Hepatocyte (in vitro differentiated cells): ENCODE results near the gene GID8. TPM values are rescaled to one million over a fixed set of nuclear protein-coding genes. Genes with fewer than 3 reads are reported as not detected.

Experiments
- DNase-seq: peaks from one replicate; pipeline ENCODE4 v3.0.0-alpha.2; 2016; ENCODE audit warnings: low spot score
- H2AFZ ChIP-seq: fragments of 200-600 bp; sonication (generic); 2 replicates; pipeline ENCODE4 v1.6.0; 2016; ENCODE audit warnings: antibody characterized with exemption, mild to moderate bottlenecking
- H3K27ac ChIP-seq: fragments of 200-600 bp; sonication (generic); 2 replicates; pipeline ENCODE4 v1.5.1; 2016; ENCODE audit warnings: mild to moderate bottlenecking
- H3K27me3 ChIP-seq: fragments of 200-600 bp; sonication (generic); 2 replicates; pipeline ENCODE4 v1.6.1; 2016
- H3K36me3 ChIP-seq: fragments of 200-600 bp; sonication (generic); replicated peaks from 2 replicates; pipeline ENCODE4 v1.5.1; 2016; ENCODE audit warnings: low read depth; ENCODE audit not compliant: insufficient read depth
- H3K4me1 ChIP-seq: fragments of 200-600 bp; sonication (generic); 2 replicates; pipeline ENCODE4 v1.5.1; 2016; ENCODE audit warnings: mild to moderate bottlenecking, moderate library complexity; ENCODE audit not compliant: insufficient read depth
- H3K4me2 ChIP-seq: fragments of 200-600 bp; sonication (generic); 2 replicates; pipeline ENCODE4 v1.6.0; 2016
- H3K4me3 ChIP-seq: fragments of 200-600 bp; sonication (generic); 2 replicates; pipeline ENCODE4 v1.5.1; 2016; ENCODE audit warnings: mild to moderate bottlenecking
- H3K79me2 ChIP-seq: fragments of 200-600 bp; sonication (generic); 2 replicates; pipeline ENCODE4 v1.6.0; 2017; ENCODE audit warnings: mild to moderate bottlenecking
- H3K9me2 ChIP-seq: fragments of 200-600 bp; sonication (generic); replicated peaks from 2 replicates; pipeline ENCODE4 v1.6.0; 2017; ENCODE audit warnings: mild to moderate bottlenecking; ENCODE audit not compliant: insufficient read depth
- H3K9me3 ChIP-seq: fragments of 200-600 bp; sonication (generic); 2 replicates; pipeline ENCODE4 v1.5.1; 2016; ENCODE audit warnings: low read depth, mild to moderate bottlenecking
- H4K20me1 ChIP-seq: fragments of 200-600 bp; sonication (generic); 2 replicates; pipeline ENCODE4 v1.6.0; 2016; ENCODE audit warnings: mild to moderate bottlenecking; ENCODE audit not compliant: insufficient read depth, poor library complexity, severe bottlenecking
- CTCF ChIP-seq: fragments of 200-600 bp; sonication (generic); IDR thresholded peaks from 2 replicates; pipeline ENCODE4 v1.5.1; 2016; ENCODE audit warnings: antibody characterized with exemption, mild to moderate bottlenecking; ENCODE audit not compliant: poor library complexity
- EZH2 ChIP-seq: fragments of 200-600 bp; sonication (generic); IDR thresholded peaks from 2 replicates; pipeline ENCODE4 v1.6.1; 2016; ENCODE audit warnings: antibody characterized with exemption, mild to moderate bottlenecking, borderline replicate concordance
- EZH2phosphoT487 ChIP-seq: fragments of 200-600 bp; sonication (generic); IDR thresholded peaks from one replicate; pipeline ENCODE4 v1.6.1; 2018; ENCODE audit warnings: antibody characterized with exemption, mild to moderate bottlenecking, low read depth, moderate library complexity; ENCODE audit not compliant: unreplicated experiment, severe bottlenecking
- WGBS: methylation state at CpG from one replicate; pipeline ENCODE4 v1.1.6; 2016; ENCODE audit warnings: low lambda C conversion rate; ENCODE audit errors: missing lambda C conversion rate; 5-methylcytosine and 5-hydroxymethylcytosine counted together
- polyA plus RNA-seq: library from polyadenylated mRNA; unstranded; fragments of >200 nt; fragmentation: Nextera tagmentation; extraction: Ambion mirVana; gene quantifications from 2 replicates; pipeline ENCODE4 v1.2.1, GENCODE V29; 2016
- total RNA-seq: library from RNA; depleted of rRNA; stranded (reverse); fragments of >200 nt; gene quantifications from 2 replicates; pipeline ENCODE4 v1.2.3, GENCODE V29; 2014

Gene GID8
- total and polyA plus RNA-seq, 2 experiments from 2014 or later, result 16.5 to 35.4 TPM

- no peaks in the 10 kb centered on the region for H4K20me1 ChIP-seq
- H3K27me3 ChIP-seq, result no peaks in the 10 kb centered on the region
- no peak overlapping the region for H3K27ac ChIP-seq
- H3K9me2 ChIP-seq, result no peaks in the 10 kb centered on the region
- H2AFZ ChIP-seq, result no peak overlapping the region
- 88% methylated on average over 19 of the region's 19 CpGs for WGBS
- no peaks in the 10 kb centered on the region for H3K9me3 ChIP-seq
- H3K36me3 ChIP-seq, result no peaks in the 10 kb centered on the region
- H3K4me3 ChIP-seq, result no peak overlapping the region
- peaks cover under 1% of the 10 kb centered on the region for H3K4me1 ChIP-seq
- no peak overlapping the region for H3K4me2 ChIP-seq
- H3K79me2 ChIP-seq, result no peaks in the 10 kb centered on the region
- TF ChIP-seq CTCF, result no peak
- TF ChIP-seq EZH2, result no peak
- TF ChIP-seq EZH2phosphoT487, result no peak
- no peak for DNase-seq
Measured at GRCh38 chr20:62961310-62961783, 23.4 kb downstream of the GID8 start.

GRCh38 chr20:62961799-62962198 is 23.9 kb downstream of the GID8 start:
- no peak overlapping the region for H2AFZ ChIP-seq
- TF ChIP-seq EZH2 (no peak), EZH2phosphoT487 (no peak), CTCF (no peak)
- WGBS, result 98% methylated on average over 8 of the region's 8 CpGs

GRCh38 chr20:62962221-62962879 is 24.4 kb downstream of the GID8 start:
- TF ChIP-seq EZH2phosphoT487 (no peak), CTCF (no peak), EZH2 (no peak)
- Histone ChIP-seq H3K27ac (no peak overlapping the region), H3K4me1 (no peaks in the 10 kb centered on the region), H3K9me3 (no peaks in the 10 kb centered on the region), H2AFZ (no peak overlapping the region), H3K4me3 (no peak overlapping the region), H3K27me3 (no peaks in the 10 kb centered on the region), H4K20me1 (no peaks in the 10 kb centered on the region), H3K36me3 (no peaks in the 10 kb centered on the region), H3K79me2 (no peaks in the 10 kb centered on the region), H3K4me2 (no peak overlapping the region), H3K9me2 (no peaks in the 10 kb centered on the region)
- no peak for DNase-seq
- WGBS, result 94% methylated on average over 30 of the region's 30 CpGs

More at GRCh38 chr20:62961799-62962198, 23.9 kb downstream of the GID8 start:
- no peaks in the 10 kb centered on the region for H3K79me2 ChIP-seq
- H3K4me2 ChIP-seq, result no peak overlapping the region
- no peaks in the 10 kb centered on the region for H3K9me3 ChIP-seq
- no peaks in the 10 kb centered on the region for H3K36me3 ChIP-seq
- H3K4me3 ChIP-seq, result no peak overlapping the region
- no peaks in the 10 kb centered on the region for H3K4me1 ChIP-seq
- no peaks in the 10 kb centered on the region for H3K9me2 ChIP-seq
- no peak overlapping the region for H3K27ac ChIP-seq
- no peaks in the 10 kb centered on the region for H4K20me1 ChIP-seq
- no peak for DNase-seq
- no peaks in the 10 kb centered on the region for H3K27me3 ChIP-seq
